Dedifferentiated amniotic fluid mesenchymal stem cell (primary cell): ENCODE results near the gene FAM13A.
"Not testable (repeated sequence)": the region's sequence is repeated elsewhere in the genome, so short reads cannot be mapped to it uniquely, and the experiment has no call there.

Experiments used
- DNase-seq: peaks from one replicate; pipeline ENCODE4 v3.0.0-alpha.2; 2016; ENCODE audit errors: extremely low spot score

FAM13A gene

DNA sequence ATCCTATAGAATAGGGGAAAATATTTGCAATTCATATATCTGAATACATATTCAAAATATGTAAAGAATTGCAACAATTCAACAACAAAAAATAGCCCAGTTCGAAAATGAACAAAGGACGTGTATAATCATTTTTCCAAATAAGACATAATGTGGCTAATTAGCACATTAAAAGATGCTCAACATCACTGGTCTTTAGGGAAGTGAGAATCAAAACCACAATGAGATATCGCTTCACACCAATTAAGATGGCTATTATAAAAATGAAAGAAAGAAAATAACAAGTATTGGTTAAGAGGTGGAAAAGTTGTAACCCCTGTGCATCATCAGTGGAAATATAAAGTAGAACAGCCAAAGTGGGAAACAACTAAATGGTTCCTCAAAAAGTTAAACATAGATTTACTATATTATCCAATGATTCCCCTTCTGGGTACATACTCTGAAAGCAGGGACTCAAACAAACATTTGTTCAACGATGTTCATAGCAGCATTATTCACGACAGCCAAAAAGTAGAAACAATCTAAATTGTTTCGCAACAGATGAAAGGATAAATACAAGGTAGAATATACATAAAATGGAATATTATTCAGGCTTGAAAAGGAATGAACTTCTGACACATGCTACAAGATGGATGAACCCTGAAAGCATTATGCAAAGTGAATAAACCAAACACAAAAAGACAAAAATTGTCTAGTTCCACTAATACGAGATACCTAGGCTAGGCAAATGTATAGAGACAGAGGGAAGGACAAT is 12.7 kb downstream of the FAM13A start:
- no peak for DNase-seq

GRCh38 chr4:89042055-89042454 is 14.9 kb downstream of the FAM13A start:
- DNase-seq: no peak

GRCh38 chr4:89039730-89040338 is 17.2 kb downstream of the FAM13A start:
- peak; percentile 37 for DNase-seq

DNA sequence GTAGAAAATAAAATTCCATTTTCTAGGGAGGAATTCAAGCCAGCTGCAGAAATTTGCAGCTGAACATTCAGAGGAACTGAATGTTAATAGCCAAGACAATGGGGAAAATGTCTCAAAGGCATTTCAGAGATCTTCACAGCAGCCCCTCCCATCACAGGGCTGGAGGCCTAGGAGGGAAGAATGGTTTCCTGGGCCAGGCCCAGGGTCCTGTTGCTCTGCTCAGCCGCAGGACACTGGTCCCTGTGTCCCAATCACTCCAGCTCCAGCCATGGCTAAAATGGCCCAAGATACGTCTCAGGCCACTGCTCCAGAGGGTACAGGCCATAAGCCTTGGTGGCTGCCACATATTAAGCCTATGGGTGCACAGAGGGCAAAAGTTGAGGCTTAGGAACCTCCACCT is 20.4 kb downstream of the FAM13A start:
- DNase-seq: no peak

- DNase-seq: no peak
Observed at GRCh38 chr4:89031272-89031671, 25.7 kb downstream of the FAM13A start.

DNA sequence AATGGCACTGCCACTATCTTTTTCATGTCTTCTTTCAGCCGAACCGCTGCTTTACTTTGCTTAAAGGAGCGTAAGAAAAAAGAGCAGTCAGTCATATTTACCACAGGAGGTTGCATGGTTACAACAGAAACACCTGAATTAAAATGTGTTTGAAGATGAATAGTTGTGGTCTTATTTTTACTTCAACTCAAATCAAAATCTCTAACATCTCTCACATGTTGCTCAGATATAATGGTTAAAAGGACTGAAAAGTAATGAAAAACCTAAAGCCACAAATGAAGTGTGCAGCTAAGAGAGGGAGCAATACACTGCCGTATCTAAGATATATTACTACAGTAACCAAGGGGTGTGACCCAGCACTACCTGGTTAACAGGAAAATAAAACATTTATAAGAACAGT is 27.4 kb downstream of the FAM13A start:
- DNase-seq: no peak

DNA sequence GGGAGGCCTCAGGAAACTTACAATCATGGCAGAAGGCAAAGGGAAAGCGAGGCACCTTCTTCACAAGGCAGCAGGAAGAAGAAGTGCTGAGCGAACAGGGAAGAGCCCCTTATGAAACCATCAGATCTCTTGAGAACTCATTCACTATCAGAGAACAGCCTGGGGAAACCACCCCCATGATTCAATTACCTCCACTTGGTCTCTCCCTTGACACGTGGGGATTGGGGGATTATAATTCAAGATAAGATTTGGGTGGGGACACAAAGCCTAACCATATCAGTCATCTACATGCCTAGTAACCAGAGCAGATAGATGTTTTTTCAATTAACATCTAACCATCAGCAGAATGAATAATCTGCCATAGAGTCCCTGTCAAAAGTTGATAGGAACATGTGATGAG is 30.4 kb downstream of the FAM13A start:
- no peak for DNase-seq

DNA sequence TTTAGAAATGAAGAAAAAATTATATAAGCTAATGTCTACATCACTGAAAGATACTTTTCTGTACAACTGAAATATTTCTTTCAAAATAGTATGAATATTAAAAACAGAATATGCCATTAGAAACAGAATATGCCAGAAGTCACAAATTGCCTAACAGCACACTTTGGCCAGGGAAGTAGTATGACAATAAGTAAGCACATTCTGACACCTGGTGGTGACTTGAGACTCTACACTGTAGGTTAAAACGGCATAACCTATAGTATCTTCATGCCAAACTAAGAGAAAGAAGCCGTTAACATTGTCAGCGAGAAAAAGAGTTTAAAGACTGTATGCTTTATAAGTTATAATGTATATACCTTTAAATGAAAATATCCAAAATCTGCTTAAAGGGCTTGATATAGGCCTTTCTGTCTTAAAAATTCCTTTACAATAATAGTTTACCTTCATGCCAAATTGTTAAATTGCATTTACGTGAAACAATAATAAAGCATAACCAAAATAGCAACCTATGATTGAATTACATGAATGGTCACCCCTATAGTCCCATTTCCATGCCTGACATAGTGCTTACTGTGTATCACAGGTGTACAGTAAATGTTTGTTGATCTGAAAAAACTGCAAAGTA is 32.8 kb downstream of the FAM13A start:
- peak; percentile 80 for DNase-seq

GRCh38 chr4:89023140-89023539 is 33.8 kb downstream of the FAM13A start:
- no peak for DNase-seq

- DNase-seq: no peak
Observed at GRCh38 chr4:89022426-89023128, 34.4 kb downstream of the FAM13A start.

DNA sequence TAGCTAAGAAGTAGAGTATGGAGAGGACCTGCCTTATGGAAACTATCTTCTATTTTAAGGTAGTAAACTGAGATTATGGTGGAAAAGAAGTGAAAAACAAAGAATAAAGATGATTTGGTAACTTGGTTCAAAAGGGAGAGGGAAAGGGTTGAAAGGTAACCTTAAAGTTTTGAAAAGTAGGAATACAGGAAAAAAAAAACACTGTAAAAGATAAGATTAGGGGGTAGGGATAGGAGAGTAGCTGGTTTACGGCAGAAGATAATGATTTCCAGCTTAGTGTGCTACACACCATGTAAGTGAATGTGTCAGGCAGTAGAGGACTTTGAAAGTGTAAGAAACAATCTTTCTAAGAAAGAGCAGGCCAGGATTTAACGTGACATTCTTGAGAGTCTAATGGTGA is 35.3 kb downstream of the FAM13A start:
- no peak for DNase-seq

- no peak for DNase-seq
Observed at GRCh38 chr4:89021062-89021461, 35.9 kb downstream of the FAM13A start.

DNA sequence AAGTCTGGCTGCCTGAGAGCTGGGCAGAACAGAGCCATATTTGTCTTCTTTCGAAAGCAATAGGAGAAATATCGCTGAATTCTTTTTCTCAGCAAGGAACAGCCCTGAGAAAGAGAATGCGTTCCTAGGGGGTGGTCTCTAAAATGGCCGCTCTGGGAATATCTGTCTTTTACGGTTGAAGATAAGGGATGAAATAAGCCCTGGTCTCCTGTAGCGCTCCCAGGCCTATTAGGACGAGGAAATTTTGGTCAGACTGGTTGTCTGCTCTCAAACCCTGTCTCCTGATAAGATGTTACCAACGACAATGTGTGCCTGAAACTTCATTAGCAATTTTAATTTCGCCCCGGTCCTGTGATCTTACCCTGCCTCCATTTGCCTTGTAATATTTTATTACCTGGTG is 42.1 kb downstream of the FAM13A start:
- not testable (repeated sequence) for DNase-seq

DNA sequence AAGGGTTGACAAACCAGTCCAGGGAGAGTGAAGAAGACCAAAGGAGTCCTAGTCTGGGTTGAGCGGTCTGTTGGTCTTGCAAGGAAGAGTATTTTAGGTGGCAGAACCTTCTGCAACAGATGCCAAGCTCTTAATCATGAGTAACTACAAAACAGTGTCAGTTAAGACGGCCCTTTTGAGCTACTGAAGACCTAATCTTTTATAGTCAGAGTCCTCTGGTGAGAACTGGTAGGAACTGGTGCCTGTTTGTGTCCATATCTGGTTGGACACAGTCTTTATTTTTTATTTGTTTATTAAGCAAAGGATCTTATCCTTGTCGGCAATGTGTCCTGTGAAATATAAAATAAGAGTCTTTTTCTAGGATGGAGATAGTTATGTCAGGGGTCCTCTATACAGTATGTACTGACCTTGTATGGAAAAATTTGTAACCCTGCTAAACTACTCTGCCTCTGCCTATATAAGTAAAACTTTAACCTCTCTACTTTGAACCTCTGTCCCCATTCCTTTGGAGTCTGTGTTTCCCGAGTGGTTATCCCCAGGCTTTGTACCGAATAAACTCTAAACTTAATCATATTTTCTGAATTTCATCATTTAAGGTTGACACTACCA is 47.1 kb downstream of the FAM13A start:
- DNase-seq: no peak

GRCh38 chr4:89009115-89009514 is 47.9 kb downstream of the FAM13A start:
- no peak for DNase-seq

GRCh38 chr4:89008166-89008565 is 48.8 kb downstream of the FAM13A start:
- no peak for DNase-seq

DNA sequence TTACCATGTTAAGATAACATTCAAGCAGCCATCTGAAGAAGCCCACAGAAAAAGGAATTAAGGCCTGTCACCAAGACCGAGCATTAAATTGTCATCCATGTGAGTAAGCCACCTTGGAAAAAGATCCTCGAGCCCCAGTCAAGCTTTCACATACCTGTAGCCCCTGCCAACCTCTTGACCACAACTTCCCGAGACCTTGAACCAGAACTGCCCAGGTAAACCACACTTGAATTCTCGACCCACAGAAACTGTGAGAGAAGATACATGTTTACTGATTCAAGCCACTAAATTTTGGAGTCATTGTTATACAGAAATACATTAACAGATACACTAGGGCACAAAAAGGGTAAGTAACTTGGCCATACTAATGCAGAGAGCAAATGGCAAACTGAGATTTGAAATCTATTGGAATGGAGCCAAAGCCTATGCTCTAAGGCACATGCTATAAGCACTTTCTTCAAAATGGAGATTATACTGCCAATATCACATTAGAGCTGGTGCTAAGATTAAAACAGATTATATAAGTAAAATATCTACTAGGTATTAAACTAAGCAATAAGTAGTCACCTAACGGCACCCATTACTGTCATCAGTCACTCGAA is 49.5 kb downstream of the FAM13A start:
- DNase-seq: no peak

DNA sequence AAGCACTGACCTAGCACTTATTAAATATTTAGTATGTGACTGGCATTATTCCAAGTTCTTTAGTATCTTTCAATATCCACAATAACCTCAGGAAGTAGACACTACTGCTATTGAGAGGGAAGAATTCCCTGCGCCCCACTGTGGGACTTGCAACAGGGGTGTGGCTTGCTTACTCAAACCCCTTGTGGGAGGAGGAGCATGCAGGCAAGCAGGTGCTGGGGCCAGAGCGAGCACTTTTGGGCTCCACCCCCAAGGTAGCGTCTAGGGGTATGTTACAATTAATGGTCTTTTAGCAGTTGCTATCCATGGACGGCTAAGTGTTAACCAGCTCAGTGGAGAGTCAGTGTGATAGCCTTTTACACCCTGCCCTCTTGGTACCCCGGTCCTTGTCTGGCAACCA is 50.7 kb downstream of the FAM13A start:
- DNase-seq: no peak

GRCh38 chr4:89005066-89005465 is 51.9 kb downstream of the FAM13A start:
- DNase-seq: not testable (repeated sequence)

DNA sequence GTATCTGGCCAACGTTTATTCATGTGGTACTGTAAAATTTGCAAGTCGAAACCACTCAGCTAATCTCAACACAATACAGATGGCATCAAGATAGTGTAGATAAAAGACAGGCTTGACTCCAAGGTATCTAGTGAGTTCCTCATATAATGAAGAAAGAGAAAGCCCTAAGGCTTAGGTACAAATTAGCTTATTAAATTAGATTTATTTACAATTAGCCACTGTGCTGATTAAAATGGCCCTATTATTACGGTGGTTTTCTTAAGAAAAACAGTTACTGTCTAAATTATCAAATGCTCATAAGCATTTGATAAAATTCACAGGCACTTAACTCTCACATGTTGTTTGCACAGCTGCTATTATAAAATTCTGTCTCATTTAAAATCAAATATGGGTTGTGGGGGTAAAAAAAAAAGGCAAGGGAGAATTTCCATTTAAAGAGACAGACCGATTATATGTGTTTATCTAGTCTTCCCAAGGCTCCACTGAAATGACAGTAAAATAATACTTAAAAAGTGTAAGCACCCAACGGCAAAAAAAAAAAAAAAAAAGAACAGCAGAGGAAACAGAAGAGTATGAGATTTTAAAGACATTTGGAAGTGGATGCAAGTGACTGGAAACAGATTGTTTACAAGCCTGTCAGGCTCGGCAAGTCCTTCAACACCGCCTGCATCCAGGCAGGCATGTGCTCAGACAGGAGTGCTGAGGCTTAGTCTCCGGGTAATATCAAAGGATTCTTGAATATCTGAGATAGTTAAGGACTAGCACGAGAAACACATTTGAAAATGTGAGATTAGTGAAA is 55.1 kb downstream of the FAM13A start:
- no peak for DNase-seq

DNA sequence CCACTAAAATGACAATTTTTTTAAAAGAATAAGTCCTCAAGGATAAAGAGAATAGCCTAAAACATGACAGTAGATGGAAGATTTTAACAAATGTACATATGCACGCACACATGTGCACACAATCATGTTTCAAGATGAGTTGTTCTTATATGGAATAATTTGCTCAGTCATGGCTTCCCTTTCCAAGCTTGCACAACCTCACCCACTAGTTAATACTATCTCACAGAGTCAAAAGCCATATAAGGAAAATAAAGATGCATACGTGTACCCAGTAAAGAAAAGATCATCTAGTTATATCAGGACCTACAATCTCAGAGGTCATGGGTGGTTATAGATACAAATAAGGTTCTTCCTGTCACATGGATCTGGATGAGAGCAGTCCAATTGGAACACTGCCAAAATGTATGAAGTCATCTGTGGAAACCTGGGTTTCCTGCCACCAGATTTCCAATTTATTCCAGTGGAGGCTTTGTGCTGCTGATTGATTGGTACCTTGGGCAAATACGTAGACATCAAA is 56.1 kb downstream of the FAM13A start:
- no peak for DNase-seq
